Ovary (tissue), 3 donors: Measurements from ENCODE around the gene ISYNA1.

Experiments
- EP300 ChIP-seq: sonication (generic); formaldehyde crosslinking; IDR thresholded peaks from one replicate; pipeline ENCODE4 v1.6.1; 2017; ENCODE audit warnings: antibody characterized with exemption
- POLR2A ChIP-seq: fragments of 450-650 bp; IDR thresholded peaks from one replicate; pipeline ENCODE4 v1.6.1; 2017; ENCODE audit warnings: antibody characterized with exemption, mild to moderate bottlenecking, moderate library complexity
- TF ChIP-seq, protein P1 (sequence below), 3 donors: fragments of 450-650 bp in 2 of 3; fragments of 200-600 bp in 1 of 3; IDR thresholded peaks; one replicate each; pipeline versions ENCODE4 v1.5.1 to v1.8.0; 2016 to 2022; ENCODE audit warnings: antibody characterized with exemption in 3 of 3, mild to moderate bottlenecking in 1 of 3
- donor health status: DM: no; HTN: no; CAD: no.

DNA sequence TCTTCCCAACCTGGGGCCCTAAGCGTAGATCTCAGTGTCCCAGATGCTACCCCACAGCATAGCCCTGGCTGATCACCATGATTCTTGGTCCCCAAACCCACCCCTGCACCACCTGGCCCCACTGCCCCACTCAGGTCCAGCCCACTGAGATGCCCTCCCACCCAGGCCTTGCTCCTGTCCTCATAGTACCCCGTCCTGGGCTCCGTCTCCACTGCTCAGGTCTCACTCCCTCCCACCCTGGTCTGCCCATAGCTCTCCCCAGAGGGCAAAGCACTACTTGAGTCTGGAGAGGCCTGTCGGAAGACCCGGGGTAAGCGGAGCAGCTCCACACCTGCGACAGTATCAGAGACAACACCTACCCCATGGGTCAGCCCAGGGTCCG, 35.8 kb upstream of the ISYNA1 start:
- TF ChIP-seq POLR2A (no peak), EP300 (no peak)
- TF ChIP-seq, protein P1, sequence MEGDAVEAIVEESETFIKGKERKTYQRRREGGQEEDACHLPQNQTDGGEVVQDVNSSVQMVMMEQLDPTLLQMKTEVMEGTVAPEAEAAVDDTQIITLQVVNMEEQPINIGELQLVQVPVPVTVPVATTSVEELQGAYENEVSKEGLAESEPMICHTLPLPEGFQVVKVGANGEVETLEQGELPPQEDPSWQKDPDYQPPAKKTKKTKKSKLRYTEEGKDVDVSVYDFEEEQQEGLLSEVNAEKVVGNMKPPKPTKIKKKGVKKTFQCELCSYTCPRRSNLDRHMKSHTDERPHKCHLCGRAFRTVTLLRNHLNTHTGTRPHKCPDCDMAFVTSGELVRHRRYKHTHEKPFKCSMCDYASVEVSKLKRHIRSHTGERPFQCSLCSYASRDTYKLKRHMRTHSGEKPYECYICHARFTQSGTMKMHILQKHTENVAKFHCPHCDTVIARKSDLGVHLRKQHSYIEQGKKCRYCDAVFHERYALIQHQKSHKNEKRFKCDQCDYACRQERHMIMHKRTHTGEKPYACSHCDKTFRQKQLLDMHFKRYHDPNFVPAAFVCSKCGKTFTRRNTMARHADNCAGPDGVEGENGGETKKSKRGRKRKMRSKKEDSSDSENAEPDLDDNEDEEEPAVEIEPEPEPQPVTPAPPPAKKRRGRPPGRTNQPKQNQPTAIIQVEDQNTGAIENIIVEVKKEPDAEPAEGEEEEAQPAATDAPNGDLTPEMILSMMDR (IDR thresholded peaks at IDR 0.05) = no peak
